SHP77 treated with DMSO at 0.1 percent for 48 hours (cell line): ENCODE results near the gene CA6.
A peak's percentile ranks its signal among the peaks of the same experiment; 100 is the strongest.
"Not testable (repeated sequence)": the region's sequence is repeated elsewhere in the genome, so short reads cannot be mapped to it uniquely, and the experiment has no call there.

ENCODE experiments used
- DNase-seq: peaks from one replicate; lab custom pipeline; 2025; lab: John Stamatoyannopoulos, UW

The CA6 gene

DNA sequence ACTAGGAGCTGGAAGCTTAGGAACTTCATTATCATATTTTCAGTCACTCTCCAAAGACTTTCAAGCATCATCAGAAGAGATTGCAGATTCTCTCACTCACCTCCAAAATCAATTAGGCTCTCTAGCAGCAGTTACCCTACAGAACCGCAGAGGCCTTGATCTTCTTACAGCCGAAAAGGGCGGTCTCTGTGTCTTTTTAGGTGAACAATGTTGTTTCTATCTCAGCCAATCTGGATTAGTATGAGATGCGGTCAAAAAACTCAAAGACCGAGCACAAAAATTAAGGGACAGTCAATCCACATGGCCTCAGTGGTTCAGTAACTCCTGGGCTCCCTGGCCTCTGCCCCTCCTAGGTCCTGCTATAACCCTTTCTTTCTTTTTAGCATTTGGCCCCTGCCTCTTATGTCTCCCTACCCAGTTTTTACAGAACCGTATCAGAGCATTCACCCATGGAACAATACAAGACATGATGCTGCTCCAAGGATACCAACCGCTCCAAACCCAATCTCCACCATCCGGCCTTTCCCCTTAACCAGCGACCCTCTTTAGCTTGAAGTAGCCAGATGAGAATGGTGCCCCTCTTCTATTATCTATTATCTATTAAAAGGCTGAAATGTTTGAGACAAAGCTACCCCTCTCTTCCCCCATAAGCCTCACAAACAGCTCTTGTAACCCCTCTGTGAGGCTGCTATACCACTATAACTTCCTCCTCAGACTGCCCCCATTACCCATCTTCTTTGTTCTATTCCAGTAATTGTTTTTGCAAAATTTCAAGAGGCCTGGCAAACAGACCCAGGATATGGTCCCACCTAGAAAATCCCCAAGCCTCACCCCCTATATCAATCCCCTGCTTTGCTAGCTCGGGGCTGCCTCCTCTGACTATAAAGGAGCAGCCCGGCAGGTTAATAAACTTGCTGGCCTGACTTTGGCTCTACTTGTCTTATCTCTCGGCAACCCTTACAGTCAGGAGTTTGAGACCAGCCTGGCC, 18.7 kb upstream of the CA6 start:
- DNase-seq, result no peak

- no peak for DNase-seq
Observed at GRCh38 chr1:8930116-8930515, 15.6 kb upstream of the CA6 start.

DNA sequence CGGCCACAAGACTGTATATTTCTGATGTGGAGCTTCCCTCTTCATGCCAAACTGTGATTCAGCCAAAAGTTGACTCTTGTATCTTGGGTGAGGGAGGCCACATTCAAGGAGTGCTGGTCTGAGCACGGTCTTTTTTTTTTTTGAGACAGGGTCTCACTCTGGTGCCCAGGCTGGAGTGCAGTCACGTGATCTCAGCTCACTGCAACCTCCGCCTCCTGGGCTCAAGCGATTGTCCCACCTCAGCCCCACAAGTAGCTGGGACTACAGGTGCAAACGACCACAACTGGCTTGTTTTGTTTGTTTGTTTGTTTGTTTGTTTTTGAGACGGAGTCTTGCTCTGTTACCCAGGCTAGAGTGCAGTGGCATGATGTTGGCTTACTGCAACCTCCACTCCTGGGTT, 8.6 kb upstream of the CA6 start:
- not testable (repeated sequence) for DNase-seq

- DNase-seq, result no peak
Observed at GRCh38 chr1:8937701-8938100, 8.0 kb upstream of the CA6 start.

DNA sequence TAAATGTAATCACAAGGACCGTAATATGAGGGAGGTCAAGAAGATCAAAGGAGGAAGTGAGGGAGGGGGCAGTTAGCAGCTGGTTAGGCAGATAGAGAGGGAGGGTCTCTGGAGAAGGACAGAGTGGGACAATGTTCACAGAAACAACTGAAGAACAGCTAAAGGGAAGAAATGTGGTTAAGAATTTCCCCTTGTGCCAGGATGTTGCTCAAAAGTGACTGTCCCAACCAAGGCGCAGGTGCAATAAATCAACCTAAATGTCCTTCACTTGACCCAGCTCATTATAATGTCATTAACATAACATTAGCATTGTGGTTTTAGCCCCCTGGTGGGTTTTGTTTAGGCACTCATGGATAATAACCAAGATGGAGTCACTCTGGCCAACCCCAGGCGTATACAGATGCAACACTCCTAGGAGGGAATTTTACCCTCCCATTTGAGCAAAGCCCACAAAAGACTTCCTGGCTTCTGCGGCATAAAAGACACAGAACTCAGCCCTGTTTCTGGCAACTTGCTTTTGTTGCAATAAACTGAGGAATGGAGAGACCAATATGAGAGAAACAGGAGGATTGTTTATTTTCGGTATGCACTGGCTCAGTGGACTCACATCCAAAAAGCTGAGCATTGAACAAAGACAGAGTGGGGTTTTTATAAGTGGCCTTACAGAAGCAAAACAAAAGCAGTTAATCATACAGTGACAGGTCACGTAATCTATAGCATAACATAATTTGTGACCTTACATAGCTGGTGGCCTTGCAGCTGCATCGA, 7.3 kb upstream of the CA6 start:
- peak; percentile 20 for DNase-seq

DNA sequence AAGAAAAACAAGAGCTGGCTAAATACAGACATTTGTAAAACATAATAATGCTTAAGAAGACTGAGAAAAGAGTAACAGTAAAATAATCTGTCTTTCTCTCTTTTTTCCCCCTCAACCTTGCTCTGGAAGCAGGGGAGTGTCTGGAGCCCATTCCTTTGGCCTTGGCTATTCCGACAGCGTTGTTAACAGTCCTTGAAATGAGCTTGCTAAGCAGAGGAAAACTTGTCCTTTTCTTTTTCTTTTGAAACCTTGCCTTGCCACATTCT, 6.7 kb upstream of the CA6 start:
- DNase-seq, result no peak

- no peak for DNase-seq
Observed at GRCh38 chr1:8939362-8939995, 6.2 kb upstream of the CA6 start.

DNA sequence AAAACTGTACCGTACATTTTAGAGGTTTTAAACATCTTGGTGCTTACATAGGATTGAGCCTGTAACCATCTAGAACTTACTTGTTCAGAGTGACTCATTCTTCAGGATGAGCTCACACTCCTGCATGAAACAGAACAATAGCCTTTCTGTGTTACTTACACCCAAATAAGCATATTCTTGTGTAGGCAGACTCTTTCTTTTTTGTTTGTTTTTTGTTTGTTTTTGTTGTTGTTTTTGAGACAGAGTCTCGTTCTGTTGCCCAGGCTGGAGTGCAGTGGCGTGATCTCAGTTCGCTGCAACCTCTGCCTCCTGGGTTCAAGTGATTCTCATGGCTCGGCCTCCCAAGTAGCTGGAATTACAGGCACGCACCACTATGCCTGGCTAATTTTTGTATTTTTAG, 3.8 kb upstream of the CA6 start:
- no peak for DNase-seq

GRCh38 chr1:8943498-8944405, 1.9 kb upstream of the CA6 start:
- DNase-seq, result no peak

DNA sequence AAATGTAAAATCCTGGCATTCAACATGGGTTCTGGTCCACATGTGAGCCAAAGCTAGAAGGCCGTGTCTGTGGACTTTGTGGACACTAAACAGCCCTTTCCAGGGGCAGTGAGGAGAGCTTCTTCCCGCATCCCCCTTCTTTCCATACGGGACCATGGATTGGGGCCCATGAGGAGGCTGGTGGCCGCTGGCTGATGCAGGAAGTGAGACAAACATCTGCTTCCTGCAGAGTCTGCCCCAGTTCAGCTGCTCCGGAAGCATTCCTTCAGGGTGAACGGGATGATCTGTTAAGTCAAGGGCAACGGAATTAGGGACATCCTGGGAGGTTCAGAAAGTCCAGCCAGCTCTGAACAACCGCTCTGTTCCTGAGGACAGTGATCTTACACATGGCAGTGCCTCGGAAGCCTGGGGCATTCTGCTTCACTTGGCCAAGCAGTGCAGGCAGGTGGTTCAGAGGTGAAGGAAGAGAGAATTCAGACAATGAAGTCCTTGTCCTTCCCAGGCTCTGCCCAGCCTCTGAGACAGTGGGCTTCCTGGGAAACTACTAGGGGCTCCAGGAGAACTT, 1.5 kb downstream of the CA6 start:
- no peak for DNase-seq

- DNase-seq, result no peak
Observed at GRCh38 chr1:8950309-8950708, 4.6 kb downstream of the CA6 start.

DNA sequence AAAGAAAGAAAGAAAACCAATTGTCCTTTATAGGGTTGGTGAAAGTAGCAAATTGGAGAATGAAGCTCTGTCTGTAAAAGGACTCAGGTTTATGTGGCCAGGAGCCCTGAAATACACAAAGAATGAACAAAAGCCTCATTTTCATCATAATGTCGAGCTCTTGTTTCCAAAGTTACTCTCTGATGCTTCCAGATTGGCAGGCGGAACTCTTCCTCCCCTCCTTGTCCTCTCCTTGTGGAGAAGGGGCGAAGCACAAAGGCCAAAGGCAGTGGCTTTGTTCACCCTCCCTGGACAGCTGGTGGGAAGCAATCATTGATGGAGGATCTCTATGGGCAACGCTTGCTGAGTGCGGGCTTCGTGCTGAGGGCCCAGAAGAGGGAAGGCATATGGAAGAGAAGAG, 5.6 kb downstream of the CA6 start:
- DNase-seq, result no peak

DNA sequence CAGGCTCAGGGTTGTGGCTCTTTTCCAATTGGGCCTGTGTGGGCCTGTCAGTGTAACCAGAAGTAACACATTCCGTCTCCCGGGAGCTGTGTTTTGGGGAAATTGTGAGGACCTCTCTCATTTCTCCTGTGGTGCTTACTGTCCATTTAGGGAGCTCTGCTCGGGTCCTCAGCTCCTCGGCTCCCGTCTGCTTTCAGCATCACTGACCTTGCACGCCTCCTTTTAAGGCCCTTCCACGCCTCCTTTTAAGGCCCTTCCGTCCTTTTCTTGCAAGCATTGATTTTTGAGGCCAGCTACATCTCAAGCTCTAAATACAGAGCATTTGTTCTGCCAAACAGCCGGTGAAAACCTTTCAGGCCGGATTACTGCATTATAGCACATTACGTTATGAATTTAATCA, 9.7 kb downstream of the CA6 start:
- DNase-seq, result no peak

- DNase-seq, result no peak
Observed at GRCh38 chr1:8956461-8957349, 11.0 kb downstream of the CA6 start.

DNA sequence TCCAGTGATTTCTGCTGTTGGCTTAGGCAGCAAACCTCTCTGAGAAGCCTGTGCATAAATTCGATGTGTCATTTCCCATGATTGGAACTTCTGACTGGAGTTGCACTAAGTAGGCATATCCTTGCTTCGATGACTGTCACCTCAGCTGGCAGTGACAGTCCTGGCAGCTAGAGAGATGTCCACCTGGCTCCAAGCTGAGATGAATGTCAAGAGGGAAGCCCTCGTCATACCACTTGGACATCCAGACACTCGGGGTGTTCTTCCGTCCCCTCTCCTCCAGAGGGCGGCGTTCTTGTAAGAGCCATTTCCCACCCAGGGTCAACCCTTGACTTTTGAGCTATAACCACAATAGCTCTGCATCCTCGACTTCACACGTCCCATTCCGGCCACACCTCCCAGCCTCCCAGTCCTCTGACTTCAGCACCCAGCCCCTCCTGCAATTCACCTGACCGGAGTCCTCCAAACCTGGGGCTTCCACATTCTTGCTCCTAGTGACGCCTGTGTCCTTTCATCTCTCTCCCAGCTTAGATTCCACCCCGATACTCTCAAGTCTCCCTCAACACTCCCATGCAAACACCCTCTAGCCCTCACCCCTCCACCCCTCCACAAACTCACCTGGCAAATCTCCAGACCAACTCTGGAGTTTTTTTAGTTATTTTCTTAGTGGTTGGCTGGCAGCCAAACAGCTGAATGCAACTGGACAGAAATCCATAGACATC, 17.3 kb downstream of the CA6 start:
- peak; percentile 49 for DNase-seq

DNA sequence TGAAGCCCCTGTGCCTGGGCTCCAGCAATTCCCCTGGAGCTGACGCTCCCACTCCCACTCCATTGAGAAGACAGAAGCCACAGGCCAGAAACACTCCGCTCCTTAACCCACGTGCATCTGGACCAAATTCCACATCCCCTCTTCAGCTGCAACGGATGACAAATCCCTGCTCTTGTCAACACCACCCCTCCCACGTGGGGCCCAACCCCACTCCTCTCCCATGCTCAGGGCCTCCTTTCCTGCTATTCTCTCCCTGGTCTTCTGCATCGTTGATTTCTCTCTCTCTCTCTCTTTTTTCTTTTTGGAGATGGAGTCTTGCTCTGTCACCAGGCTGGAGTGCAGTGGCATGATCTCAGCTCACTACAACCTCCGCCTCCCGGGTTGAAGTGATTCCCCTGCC, 18.3 kb downstream of the CA6 start:
- DNase-seq, result no peak

GRCh38 chr1:8965121-8965820, 19.6 kb downstream of the CA6 start:
- no peak for DNase-seq

GRCh38 chr1:8966606-8967005, 20.9 kb downstream of the CA6 start:
- no peak for DNase-seq

GRCh38 chr1:8968902-8969301, 23.2 kb downstream of the CA6 start:
- DNase-seq, result not testable (repeated sequence)
